Kasumi-1 (cell line): ENCODE data around the gene PGK2.
"Not testable (repeated sequence)": the region's sequence is repeated elsewhere in the genome, so short reads cannot be mapped to it uniquely, and the experiment has no call there.

Experiments
- DNase-seq, 2 experiments: peaks; one replicate each; lab custom pipeline; 2025; lab: John Stamatoyannopoulos, UW

PGK2 gene

DNA sequence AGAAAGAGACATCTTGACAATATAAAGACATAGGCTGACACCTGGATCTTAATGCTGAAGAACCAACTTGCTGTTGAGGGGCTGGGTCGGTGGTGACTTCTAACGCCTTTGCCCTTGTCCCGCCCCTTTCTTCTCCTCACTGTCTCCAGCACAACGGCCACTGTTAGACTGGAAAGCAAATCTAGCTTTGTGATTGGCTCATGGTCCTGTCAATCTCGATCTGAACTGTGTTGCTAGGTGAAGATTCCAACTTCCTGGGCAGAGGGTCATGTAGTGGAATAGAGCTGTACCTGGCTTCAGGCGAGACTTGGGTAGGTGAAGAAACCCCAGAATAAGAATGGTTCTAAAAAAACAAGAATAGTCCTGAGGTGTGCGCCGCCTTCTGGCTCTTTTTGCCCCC is at the start of gene PGK2:
Gene PGK2 (minus strand): TSS at position 110 of the 400 bp plus-strand sequence. CDS start 98 bp downstream, at position 12.
- DNase-seq, result no peak

- no peak for DNase-seq
Measured at GRCh38 chr6:49835140-49835539, 48.1 kb upstream of the PGK2 start.

DNA sequence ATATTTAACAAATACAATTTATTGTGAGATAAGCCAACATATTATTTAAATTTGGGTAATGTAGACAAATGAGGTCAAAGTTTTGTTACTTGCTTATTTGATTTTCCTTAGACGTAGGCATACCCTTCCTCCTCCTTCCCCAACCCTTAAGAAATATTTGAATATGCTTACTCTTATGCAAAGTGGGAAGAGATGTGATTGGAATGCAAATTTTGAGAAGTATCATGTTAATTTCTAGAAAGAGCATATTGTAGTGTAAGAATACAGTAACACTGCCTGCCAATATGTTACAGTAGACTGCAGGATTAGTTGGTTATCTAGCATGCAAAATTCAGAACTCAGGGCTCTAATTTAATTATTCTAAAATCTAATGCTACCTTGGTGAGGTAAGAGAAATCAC is 46.3 kb upstream of the PGK2 start:
- DNase-seq, result no peak

- no peak for DNase-seq
Measured at GRCh38 chr6:49826743-49827406, 39.8 kb upstream of the PGK2 start.

GRCh38 chr6:49815166-49815565 is 28.1 kb upstream of the PGK2 start:
- no peak for DNase-seq

GRCh38 chr6:49813248-49813647 is 26.2 kb upstream of the PGK2 start:
- DNase-seq, result no peak

DNA sequence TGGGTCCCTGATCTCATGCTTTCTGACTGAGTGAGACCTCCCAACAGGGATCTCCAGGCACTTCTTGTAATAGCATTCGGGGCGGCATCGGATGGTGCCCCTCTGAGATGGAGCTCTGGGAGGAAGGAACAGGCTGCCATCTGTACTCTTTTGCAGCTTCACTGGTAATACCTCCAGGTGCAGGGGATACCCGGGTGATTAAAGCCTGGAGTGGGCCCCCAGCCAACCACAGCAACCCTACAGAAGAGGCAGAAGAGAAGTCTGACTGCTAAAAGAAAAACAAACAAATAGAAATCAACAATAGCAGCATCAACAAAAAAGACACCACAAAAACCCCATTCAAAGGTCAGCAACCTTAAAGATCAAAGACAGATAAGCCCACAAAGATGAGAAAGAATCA is 19.1 kb upstream of the PGK2 start:
- no peak for DNase-seq

DNA sequence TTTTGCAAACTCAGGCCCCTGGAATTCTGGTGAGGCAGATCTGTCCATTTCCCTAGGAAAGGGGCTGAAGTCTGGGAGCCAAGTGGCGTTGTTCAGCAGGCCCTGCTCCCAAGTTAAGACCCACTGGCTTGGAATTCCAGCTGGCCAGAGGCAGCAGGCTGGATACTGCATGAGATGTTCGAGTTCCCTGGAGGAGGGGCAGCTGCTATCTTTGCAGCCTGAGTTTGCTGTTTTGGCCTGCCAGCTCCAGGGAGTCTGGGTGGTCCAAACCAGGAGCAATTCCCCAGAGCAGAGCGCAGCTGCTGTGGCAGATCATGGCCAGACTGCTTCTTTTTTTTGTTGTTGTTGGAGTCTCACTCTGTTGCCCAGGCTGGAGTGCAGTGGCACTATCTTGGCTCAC is 18.2 kb upstream of the PGK2 start:
- DNase-seq, result no peak

GRCh38 chr6:49801525-49801924 is 14.4 kb upstream of the PGK2 start:
- no peak for DNase-seq

GRCh38 chr6:49799090-49799489 is 12.0 kb upstream of the PGK2 start:
- no peak for DNase-seq

DNA sequence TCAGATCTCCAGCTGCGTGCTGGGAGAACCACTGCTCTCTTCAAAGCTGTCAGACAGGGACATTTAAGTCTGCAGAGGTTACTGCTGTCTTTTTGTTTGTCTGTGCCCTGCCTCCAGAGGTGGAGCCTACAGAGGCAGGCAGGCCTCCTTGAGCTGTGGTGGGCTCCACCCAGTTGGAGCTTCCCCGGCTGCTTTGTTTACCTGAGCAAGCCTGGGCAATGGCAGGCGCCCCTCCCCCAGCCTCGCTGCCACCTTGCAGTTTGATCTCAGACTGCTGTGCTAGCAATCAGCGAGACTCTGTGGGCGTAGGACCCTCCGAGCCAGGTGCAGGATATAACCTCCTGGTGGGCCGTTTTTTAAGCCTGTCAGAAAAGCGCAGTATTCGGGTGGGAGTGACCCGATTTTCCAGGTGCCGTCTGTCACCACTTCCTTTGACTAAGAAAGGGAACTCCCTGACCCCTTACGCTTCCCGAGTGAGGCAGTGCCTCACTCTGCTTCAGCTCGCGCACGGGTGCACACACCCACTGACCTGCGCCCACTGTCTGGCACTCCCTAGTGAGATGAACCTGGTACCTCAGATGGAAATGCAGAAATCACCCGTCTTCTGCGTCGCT is 9.9 kb upstream of the PGK2 start:
- not testable (repeated sequence) for DNase-seq

DNA sequence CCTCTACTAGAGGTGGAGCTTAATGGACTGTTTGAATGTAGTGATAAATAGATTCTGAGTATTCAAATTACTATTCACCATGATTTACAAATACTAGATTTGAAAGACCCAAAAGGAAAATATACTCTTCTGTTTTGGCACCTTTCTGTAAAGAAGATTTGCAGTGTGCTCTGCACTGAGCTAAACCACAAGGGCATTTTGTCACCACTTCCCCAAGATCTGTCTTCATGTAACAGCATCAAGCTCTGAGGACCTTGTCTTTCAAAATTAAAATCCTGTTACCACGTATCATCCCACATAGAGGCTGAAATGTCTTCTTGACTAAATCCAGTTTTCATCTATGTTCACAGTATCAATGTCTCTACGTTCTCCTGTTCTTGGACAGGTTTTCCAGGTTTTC is 3.3 kb upstream of the PGK2 start:
- DNase-seq, result peak; percentile 58 to 65

DNA sequence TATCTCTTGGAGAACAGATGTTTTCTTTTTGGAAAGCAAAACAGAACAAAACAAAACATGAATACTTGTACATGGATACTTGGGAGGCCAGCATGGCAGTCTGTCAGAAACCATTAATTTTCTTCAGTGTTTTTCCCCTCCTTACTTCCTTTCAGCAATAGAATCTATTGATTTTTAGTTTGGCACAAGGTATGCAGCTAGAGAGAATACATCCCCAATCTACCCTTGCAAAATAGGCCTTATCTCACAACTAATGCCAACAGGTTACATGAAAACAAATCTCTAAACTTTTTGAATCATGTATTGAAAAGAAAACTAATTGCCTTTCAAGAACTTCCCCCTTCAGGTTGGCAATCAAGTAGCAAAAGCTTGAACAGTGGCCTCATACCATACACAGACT is 2.8 kb downstream of the PGK2 start:
- no peak for DNase-seq

DNA sequence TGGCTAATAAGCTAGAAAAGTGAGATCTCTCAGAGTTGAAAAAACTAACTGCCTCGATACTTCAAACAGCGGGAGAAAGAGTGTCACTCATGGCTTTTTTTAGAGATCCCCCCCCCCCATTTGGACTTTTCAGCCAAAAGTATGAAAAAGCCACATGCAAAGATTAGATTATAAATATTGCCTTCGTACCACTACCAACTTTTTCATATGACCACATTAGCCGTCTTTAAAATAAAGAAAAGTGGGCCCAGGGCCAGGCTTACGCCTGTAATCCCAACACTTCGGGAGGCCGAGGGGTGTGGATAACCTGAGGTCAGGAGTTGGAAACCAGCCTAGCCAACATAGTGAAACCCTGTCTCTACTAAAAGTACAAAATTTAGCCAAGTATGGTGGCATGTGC is 4.4 kb downstream of the PGK2 start:
- no peak for DNase-seq

- no peak for DNase-seq
Measured at GRCh38 chr6:49782293-49782692, 4.8 kb downstream of the PGK2 start.

GRCh38 chr6:49776444-49776843 is 10.6 kb downstream of the PGK2 start:
- peak in 1 of 2 experiments; percentile 7 for DNase-seq

GRCh38 chr6:49775043-49775442 is 12.0 kb downstream of the PGK2 start:
- no peak for DNase-seq

DNA sequence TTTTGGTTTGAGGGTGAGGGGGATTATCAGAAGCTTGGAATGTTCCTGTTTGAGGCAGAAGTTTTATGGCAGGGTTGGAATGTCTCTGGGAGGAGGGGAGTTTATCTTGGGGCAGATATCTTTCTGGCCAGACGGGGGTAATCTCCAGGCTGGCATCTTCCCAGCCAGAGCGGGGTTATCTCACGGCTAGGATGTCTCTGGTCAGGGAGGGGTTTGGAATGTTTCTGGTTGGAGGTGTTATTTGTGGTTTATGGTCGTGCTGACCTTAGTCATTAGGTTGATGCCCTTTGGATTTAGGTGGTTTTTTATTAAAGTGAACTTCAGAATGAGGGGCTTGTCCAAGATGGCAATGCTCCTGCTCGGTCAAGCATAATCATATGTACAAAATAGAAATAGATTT is 14.8 kb downstream of the PGK2 start:
- no peak for DNase-seq

DNA sequence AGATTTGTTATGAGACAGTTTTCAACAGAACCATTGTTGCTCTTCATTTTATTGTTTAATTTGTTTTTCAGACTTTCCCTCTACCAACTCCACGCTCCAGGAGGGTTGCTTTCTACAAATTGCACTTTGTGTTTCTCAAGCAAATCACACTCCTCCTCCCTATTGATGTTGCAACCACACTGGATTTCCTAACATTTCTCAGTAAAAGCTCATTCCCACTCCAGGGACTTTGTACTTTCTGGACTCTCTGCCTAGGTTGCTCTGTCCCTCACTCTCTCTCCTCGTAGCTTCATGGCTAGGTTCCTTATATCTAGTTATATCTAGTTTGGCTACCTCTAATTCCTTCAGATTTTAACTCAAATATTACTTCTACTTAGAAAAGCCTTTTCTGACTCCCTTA is 20.3 kb downstream of the PGK2 start:
- no peak for DNase-seq

DNA sequence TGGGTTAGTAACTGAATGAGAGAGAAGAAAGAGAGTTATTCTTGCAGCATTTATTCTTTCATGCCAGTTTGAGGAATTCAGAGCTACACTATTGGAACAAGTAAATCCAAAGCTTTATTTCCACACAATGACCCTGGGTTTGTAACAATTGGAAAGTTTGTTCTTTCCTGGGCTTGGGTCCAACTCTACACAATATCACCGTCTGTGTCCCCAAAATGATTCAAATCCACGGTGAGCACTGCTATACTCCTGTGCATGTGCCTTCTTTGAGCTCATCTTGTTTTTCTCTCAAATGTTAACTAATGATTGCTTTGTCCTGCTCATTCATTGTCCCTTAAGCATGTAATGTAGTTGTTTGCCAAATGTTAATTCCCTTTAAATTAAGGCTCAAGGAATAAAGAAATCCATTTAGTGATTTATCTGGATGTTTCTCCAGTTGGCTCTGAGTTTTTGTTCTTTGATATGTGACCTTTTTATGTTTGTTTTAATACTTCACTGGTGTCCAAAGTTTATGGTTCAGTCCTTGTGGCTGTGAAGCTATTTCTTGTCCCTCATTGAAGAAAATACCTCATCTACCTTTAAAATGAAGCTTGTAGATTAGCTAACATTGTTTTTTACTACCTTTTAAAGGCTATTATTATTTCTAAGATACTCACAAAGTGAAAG is 22.4 kb downstream of the PGK2 start:
- DNase-seq, result no peak

- DNase-seq, result no peak
Measured at GRCh38 chr6:49744259-49744658, 42.8 kb downstream of the PGK2 start, which contains the start of gene CRISP3. Gene CRISP3 (minus strand): TSS chr6:49744388. CDS start chr6:49744367, 21 bp downstream.

- DNase-seq, result no peak
Measured at GRCh38 chr6:49743429-49743828, 43.7 kb downstream of the PGK2 start.

- DNase-seq, result no peak
Measured at GRCh38 chr6:49739423-49739822, 47.7 kb downstream of the PGK2 start.
